ENCODE results near the gene EPS8L2.

Gene EPS8L2

GRCh38 chr11:763073-763463 lies 57.0 kb downstream of the EPS8L2 start:
- FAIRE-seq, result no peak

- no peak for FAIRE-seq
Observed at GRCh38 chr11:763549-764321, 57.7 kb downstream of the EPS8L2 start.

GRCh38 chr11:764322-765024 lies 58.4 kb downstream of the EPS8L2 start:
- no peak for FAIRE-seq

DNA sequence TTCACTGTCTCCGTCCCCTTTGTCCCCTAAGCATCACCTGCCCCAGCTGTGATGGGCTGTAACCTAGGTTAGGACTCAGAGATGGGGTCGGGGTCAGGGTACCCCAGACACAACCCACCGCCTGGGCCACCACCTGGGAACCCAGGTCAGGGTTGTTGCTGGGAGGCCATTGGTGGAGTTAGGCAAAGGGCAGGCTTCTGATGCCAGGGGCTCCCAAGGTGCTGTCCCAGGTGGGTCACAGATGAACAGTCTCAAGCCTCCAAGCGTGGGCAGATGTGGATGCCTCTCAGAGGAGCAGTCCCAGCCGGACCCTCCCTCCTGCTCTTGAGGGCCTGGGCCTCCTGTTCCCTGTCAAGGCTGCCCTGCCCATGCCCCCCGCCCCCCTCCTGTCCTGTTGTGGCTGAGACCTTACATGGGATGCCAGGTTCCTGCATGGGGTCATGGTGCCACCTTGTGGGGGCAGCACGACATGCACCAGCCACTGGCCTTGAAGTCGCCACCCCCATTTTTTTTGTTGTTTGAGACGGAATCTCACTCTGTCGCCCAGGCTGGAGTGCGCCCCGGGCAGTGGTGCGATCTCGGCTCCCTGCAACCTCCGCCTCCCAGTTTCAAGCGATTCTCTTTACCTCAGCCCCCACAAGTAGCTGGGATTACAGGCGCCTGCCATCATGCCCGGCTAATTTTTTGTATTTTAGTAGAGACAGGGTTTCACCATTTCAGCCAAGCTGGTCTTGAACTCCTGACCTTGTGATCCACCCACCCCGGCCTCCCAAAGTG lies 59.2 kb downstream of the EPS8L2 start:
- FAIRE-seq, result no peak

GRCh38 chr11:765802-766091 lies 59.7 kb downstream of the EPS8L2 start:
- FAIRE-seq, result no peak

- FAIRE-seq, result no peak
Observed at GRCh38 chr11:766106-766935, 60.3 kb downstream of the EPS8L2 start.

- no peak for FAIRE-seq
Observed at GRCh38 chr11:766936-767210, 60.8 kb downstream of the EPS8L2 start.

DNA sequence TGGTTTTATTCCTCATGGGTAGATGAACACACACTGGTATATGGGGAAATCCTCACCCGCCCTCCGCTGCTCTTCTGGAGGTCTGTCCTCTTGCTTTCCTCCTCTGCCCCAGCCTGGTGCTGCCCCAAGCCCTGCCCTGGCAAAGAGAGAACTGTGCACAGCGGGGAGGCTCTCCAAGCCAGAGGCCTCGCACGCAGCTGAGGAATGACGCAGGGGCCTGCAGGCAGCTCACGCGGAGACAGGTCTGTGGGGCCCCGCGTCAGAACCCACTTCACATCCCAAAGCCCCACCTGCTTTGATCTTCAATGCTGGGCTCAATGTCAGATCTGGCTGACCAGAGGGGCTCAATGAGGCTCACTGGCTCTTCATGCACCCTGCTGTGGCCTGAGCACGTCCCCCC lies 61.2 kb downstream of the EPS8L2 start:
- no peak for FAIRE-seq

DNA sequence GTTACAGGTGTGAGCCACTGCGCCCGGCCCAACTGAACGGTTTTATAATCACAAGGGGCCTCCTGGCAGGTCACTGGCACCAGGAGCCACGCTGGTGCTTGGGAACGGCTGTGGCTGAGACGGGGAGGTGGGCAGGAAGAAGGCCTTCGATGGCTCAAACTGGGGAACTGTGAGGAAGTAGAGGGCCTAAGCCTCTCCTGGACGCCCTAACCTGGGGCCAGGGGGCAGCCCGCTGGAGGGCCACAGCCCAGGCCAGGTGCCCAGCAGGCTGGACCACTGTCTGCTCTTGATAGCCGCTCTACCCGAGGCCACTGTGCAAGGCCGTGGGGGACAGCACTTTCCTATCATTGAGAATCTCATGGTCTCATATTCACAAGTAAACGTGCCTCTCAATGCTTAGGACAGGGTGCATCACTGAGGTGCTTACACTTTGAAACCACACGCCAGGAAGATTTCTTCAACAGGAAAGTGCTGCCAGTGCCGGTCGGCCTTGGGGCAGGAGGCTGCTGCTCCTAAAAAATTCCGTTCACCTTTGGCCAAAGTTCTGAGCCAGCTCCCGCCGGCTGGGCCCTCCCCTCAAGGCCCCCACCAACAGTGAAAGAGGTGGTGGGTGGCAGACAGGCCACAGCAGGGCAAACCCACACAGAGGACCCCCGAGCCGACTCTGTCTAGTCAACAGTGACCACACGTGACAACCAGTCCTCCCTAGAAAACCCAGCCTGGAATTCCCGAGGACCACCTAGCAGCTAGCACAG lies 64.0 kb downstream of the EPS8L2 start:
- no peak for FAIRE-seq

GRCh38 chr11:770642-771616 lies 64.9 kb downstream of the EPS8L2 start:
- no peak for FAIRE-seq

GRCh38 chr11:771617-772204 lies 65.7 kb downstream of the EPS8L2 start:
- no peak for FAIRE-seq

DNA sequence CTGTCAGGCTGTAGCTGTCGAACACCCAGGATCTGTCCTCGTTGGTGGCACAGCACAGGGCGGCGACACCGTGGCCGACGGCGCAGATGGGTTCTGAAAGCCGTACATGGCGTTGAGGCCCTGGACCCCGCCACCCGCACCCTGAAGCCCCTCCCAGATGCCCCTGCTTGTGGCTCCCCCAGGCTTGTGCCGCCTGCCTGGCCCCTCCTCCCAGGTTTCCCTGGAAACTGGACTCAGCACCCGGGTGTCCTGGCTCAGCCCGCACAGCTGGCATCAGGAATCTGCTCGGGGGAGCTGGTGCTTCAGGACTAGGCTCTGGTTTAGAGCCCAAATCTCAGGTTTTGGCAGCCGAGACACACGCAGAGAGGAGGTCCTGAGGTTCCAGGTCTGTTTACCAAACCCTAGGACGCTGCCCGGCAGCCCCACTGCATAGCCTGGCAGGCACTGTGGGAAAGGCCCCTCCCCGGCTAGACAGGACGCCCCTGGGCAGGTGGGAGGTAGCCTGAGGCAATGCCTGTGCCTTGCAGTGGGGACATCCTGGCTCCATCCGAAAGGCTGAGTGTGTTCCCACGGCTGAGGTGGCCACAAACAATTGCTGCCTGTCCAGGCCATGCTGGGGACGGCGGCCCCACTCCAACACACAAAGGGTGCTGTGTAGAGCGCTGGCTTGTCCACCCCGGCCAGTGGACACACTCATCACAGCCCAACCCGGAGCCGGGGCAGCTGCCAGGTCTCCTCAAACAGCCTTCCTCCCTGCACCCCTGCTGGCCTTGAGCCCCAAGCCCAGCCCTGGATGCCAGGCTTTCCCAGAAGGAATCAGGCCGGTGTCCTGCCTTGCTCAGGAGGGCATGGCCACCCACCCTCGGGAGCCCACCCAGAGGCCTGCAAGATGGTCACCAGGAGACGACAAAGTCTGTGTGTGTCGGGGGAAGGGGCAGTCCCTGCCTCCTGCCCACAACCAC lies 66.7 kb downstream of the EPS8L2 start:
- FAIRE-seq, result no peak

DNA sequence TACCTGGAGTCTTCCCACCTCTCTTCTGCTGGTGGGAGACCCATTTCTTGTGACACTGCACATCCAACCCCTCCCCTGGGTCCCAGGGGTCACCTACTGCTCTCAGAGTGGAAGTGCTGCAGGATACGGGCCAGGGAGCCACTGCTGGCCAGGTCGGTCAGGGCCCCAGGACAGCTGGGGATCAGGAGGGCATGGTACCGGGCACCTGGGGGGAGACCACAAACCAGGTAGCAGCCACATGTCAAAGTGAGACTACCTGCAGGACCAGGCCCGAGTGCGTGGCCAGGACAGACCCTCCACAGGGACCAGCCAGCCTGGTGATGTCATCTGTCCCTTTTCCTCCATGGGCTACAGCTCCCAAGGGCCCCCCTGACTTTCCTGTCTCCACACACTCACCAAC lies 67.4 kb downstream of the EPS8L2 start:
- FAIRE-seq, result no peak

DNA sequence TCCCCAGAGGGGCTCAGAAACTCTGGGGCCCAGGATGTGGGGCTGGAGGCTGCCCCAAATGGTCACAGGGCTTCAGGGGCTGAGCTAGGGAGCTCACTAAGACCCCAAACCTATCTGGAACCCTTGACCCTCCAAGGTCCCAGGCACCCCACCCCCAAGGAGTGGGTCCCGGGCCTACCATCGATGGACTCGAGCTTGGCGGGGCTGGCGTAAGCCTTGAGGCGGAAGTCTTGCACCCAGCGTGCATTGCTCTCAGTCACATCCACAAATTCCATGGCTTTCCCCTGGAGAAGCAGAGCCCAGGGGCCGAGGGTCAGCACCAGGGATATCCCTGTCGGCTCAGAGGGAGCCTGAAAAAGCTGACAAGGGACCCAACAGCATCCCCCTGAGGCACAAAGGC lies 67.8 kb downstream of the EPS8L2 start:
- FAIRE-seq, result no peak

- no peak for FAIRE-seq
Observed at GRCh38 chr11:774873-775592, 69.0 kb downstream of the EPS8L2 start.

DNA sequence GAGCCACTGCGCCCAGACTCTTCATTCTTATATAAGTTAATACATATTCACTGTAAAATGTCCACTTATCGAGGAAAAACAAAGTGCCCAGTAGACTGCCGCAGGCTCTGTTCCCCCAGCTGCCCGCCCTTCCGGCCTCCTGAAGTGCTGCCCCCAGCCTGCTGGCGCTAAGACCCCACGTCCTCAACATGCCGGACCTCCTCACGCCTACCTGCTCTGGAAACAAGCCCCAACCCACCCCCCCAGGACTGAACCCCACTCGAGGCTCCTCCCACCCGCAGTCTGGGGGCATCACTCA lies 70.2 kb downstream of the EPS8L2 start:
- no peak for FAIRE-seq

DNA sequence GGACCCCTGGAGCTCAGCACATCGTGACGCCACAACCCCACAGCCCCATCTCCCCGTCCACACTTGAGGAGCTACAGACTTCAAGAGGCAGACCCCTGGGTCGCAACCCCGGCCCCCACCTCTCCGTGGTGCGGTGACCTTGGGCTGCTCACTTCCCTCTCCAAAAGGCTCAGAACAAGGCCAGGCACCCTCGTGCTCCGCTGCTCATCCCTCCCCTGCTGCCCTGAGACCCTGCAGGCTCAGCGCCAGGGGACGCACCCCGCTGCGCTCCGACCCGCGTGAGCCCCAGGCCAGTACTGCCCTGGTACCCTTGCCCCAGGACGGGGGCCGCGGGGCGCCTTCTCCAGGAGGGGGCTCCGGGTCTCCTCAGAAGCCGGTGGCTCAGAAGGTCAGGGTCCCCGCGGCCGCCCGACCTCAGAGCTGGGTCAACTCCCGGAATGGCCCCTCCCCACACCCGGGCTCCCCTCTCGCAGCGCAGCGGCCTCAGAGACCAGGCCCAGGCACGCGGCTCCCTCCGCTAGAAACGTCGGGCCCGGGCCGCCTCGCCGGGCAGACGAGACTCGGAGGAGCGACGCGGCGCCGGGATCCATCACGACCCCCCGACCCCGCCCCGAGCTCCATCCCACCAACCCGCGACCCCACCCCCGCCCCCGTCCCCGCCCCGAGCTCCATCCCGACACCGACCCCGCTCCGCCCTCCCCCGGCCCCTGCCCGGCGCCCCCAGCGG lies 70.7 kb downstream of the EPS8L2 start:
- FAIRE-seq, result no peak
